BJ (cell line): ENCODE data around the gene CPLANE2. TPM values are rescaled to one million over a fixed set of nuclear protein-coding genes. Genes with fewer than 3 reads are reported as not detected.
A peak's percentile ranks its signal among the peaks of the same experiment; 100 is the strongest.

ENCODE experiments used
- CTCF ChIA-PET: fragments of 350-600 bp; formaldehyde crosslinking; extraction: SDS; loops from one replicate; lab custom pipeline; 2021; ENCODE audit warnings: antibody characterized with exemption, inconsistent platforms; lab: Yijun Ruan, JAX
- POLR2A ChIA-PET: fragments of 300-600 bp; sonication (Branson Sonifier 250); formaldehyde crosslinking; extraction: SDS; loops from one replicate; lab custom pipeline; 2021; ENCODE audit warnings: antibody characterized with exemption; lab: Charles Lee
- DNase-seq: peaks from one replicate; pipeline ENCODE4 v3.0.0-alpha.2; 2011; ENCODE audit warnings: low read depth
- H3K27me3 ChIP-seq: 2 replicates; pipeline ENCODE4 v1.6.0; 2011; ENCODE audit warnings: low read length; ENCODE audit not compliant: control insufficient read depth, insufficient read depth
- H3K36me3 ChIP-seq: 2 replicates; pipeline ENCODE4 v1.5.1; 2011; ENCODE audit warnings: low read length; ENCODE audit not compliant: control insufficient read depth, insufficient read depth
- H3K4me3 ChIP-seq: 2 replicates; pipeline ENCODE4 v1.5.1; 2011; ENCODE audit warnings: low read depth, mild to moderate bottlenecking, control low read depth, low read length
- polyA plus RNA-seq: library from polyadenylated mRNA; depleted of rRNA; stranded (reverse); fragments of >200 nt; gene quantifications from 2 replicates; pipeline ENCODE4 v1.2.3, GENCODE V29; 2011
- TF ChIP-seq, protein P1 (sequence below): IDR thresholded peaks from 2 replicates; pipeline ENCODE4 v1.5.1; 2011; ENCODE audit warnings: low read depth, mild to moderate bottlenecking, control low read depth, inconsistent platforms, low read length, moderate library complexity; ENCODE audit not compliant: insufficient read depth

CPLANE2 gene
- polyA plus RNA-seq, 1 experiment = 8.3 TPM

DNA sequence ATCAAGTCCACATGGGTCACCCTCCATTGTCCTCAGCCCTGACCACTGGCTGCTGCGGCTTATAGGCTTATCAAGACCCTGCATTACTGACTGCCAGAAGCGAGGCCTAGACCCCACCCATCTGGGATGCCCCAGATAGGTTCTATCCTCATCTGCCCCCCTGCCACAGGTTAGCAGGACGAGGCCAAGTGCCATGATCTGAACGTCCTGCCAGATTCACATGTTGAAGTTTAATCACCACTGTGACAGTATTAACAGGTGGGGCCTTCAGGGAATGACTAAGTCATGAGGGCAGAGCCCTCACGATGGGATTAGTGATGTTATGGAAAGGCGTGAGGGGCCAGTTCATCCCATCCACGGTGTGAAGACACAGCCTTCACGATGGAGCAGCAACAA is 6.2 kb upstream of the CPLANE2 start:
- H3K27me3 ChIP-seq = no peaks in the 10 kb centered on the region
- POLR2A ChIA-PET = no interaction called here
- CTCF ChIA-PET = interaction anchor here (0.6 to 3.4 kb wide), 10 partner anchors 11 to 531 kb away, joined by 3 to 40 read pairs (median 6); no protein-coding TSS in a partner anchor
- peaks cover 4% of the 10 kb centered on the region; the same call in 1 of the 2 replicates for H3K36me3 ChIP-seq
- TF ChIP-seq, protein P1, sequence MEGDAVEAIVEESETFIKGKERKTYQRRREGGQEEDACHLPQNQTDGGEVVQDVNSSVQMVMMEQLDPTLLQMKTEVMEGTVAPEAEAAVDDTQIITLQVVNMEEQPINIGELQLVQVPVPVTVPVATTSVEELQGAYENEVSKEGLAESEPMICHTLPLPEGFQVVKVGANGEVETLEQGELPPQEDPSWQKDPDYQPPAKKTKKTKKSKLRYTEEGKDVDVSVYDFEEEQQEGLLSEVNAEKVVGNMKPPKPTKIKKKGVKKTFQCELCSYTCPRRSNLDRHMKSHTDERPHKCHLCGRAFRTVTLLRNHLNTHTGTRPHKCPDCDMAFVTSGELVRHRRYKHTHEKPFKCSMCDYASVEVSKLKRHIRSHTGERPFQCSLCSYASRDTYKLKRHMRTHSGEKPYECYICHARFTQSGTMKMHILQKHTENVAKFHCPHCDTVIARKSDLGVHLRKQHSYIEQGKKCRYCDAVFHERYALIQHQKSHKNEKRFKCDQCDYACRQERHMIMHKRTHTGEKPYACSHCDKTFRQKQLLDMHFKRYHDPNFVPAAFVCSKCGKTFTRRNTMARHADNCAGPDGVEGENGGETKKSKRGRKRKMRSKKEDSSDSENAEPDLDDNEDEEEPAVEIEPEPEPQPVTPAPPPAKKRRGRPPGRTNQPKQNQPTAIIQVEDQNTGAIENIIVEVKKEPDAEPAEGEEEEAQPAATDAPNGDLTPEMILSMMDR = no peak
- no peak overlapping the region for H3K4me3 ChIP-seq
- no peak for DNase-seq

GRCh38 chr1:16242556-16243214 is 5.7 kb upstream of the CPLANE2 start:
- ChIA-PET CTCF (interaction anchor here (1.6 to 3.4 kb wide), 4 partner anchors 36 to 163 kb away, joined by 6 to 40 read pairs (median 14); no protein-coding TSS in a partner anchor), POLR2A (no interaction called here)
- no peak for DNase-seq
- H3K27me3 ChIP-seq = no peaks in the 10 kb centered on the region
- H3K36me3 ChIP-seq = peaks cover 4% of the 10 kb centered on the region; the same call in 1 of the 2 replicates
- H3K4me3 ChIP-seq = no peak overlapping the region
- TF ChIP-seq, protein P1 = no peak

DNA sequence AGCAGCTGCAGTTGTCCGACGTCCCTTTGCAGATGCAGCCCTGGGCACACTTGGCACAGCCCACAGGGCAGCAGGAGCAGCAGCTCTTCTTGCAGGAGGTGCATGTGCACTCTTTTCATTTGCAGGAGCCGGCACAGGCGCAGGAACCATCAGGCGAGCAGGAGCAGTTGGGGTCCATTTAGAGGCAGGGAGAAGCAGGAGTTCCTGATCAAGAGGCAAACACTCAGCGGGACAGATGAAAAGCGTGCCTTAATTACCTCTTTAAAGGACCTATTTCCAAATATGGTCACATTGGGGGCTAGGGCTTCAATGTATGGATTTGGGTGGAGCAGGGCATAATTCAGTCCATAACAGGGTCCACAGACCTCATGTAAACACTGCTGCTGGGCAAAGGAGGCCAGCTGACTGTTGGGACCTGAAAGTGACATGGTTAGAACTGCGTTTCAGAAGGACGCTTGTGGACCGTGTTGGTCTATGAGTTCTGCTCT is 4.3 kb upstream of the CPLANE2 start:
- CTCF ChIA-PET = interaction anchor here (1.2 to 2.2 kb wide), 2 partner anchors 36 to 160 kb away, joined by 4 to 6 read pairs; no protein-coding TSS in a partner anchor

DNA sequence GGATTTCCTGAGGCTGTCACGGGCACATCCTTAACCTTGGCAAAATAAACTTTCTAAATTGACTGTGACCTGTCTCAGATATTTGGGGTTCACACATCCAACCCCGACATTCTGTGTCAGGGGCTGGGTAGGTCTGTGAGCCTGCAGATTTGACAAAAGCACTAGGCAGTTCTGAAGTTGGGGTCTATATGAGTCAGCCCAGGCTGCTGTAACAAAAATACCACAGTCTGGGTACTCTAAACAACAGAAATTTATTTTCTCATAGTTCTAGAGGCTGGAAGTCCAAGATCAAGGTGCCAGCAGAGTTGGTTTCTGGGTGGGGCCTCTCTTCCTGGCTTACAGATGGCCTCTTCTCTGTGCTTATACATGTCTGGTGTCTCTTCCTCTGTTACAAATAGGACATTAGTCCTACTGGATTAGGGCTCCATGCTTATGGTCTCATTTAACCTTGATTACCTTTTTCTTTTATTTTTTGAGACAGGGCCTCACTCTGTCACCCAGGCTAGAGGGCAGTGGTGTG is 3.0 kb upstream of the CPLANE2 start:
- DNase-seq = no peak
- CTCF ChIA-PET = interaction anchor here (0.9 to 1.2 kb wide), 2 partner anchors 35 to 160 kb away, joined by 3 to 4 read pairs; no protein-coding TSS in a partner anchor
- TF ChIP-seq, protein P1 = no peak
- POLR2A ChIA-PET = no interaction called here
- Histone ChIP-seq H3K27me3 (no peaks in the 10 kb centered on the region), H3K4me3 (no peak overlapping the region), H3K36me3 (no peaks in the 10 kb centered on the region)

More for the DNA sequence above, 4.3 kb upstream of the CPLANE2 start:
- no peaks in the 10 kb centered on the region for H3K27me3 ChIP-seq
- no peak overlapping the region for H3K4me3 ChIP-seq
- POLR2A ChIA-PET = interaction anchor here (0.6 kb wide), 1 partner anchor 129 kb away, joined by 5 read pairs; no protein-coding TSS in a partner anchor
- no peak for DNase-seq
- TF ChIP-seq, protein P1 = no peak
- H3K36me3 ChIP-seq = no peaks in the 10 kb centered on the region

DNA sequence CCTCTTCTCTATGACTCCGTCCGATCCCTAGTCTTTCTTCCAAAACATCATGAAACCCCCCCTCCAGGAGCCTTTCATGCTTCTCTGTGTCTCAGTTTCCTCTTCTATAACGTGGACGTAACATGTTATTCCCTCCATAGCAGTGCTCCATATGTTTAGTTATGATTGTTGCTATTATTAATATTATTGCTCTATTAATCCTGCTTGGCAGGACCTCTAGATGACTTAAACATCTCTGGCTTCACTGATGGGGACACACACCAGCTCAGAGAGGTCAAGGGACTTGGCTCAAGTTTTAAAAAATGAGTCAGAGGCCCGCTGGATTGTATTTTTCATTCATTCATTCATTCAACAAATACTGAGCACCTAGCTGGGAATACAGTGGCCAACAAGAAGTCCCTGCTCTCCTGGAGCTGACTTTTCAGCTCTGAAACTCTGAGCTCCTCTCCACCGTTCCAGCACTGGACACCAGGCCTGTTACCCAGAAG is 404 bp upstream of the CPLANE2 start:
- no peak for DNase-seq
- Histone ChIP-seq H3K4me3 (peak overlapping the region; percentile 58), H3K36me3 (no peaks in the 10 kb centered on the region; the same call in 1 of the 2 replicates), H3K27me3 (no peaks in the 10 kb centered on the region)
- TF ChIP-seq, protein P1 = no peak
- CTCF ChIA-PET = interaction anchor here (0.8 to 1.9 kb wide), 6 partner anchors 11 to 158 kb away, joined by 3 to 9 read pairs (median 3); no protein-coding TSS in a partner anchor
- POLR2A ChIA-PET = no interaction called here
